CD4-positive, alpha-beta T cell treated with Interleukin-6 at 100 ng/mL for 8 hours (primary cell): Measurements from ENCODE around the gene PHLDA3.

ENCODE experiments used
- DNase-seq: peaks from one replicate; pipeline ENCODE4 v3.0.0-alpha.2; 2020; ENCODE audit warnings: mixed read lengths, low spot score

Gene PHLDA3

DNA sequence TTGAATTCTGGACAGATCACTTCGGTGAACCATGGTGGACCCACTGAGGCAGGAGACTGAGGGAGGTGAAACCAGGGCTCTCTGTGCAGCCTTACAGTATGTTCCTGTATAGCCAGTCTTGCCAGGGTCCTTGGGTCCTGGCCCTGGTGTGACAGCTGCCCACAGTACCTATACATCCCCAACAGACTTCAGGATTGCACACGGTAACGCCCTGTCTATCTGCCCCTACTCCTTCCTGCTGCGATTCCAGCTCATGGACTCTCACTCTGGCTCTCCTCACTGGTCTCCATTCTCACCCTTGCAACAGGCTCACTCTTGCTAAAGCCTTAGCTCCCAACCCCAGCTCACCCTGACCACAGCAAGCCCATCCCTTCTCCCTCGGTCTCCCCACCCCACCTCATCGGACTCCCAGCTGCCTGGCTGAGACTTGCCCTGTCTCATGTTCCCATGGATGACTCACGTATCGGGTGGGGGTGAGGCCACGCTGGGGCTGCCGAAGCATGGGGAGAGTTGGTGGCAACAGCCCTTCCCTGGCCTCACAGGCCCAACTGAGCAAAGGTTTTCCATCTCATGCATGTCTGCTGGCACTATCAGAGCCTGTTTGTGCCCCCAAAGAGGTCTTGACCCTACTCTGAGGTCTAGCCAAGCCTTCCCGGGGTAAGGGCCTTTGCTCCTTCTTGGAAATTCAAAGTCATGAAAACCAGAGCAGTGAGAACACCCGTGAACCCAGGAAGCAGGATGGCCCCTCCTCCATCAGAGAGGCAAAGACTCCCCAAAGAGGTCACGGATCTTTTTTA, 7.1 kb downstream of the PHLDA3 start:
- DNase-seq, result no peak

GRCh38 chr1:201460814-201461644, 8.0 kb downstream of the PHLDA3 start:
- DNase-seq, result no peak

GRCh38 chr1:201459775-201460174, 9.2 kb downstream of the PHLDA3 start:
- no peak for DNase-seq

- DNase-seq, result no peak
Measured at GRCh38 chr1:201459052-201459451, 9.9 kb downstream of the PHLDA3 start.

- DNase-seq, result no peak
Measured at GRCh38 chr1:201457508-201457960, 11.5 kb downstream of the PHLDA3 start.

- DNase-seq, result no peak
Measured at GRCh38 chr1:201456499-201457309, 12.3 kb downstream of the PHLDA3 start.

GRCh38 chr1:201455098-201455497, 13.9 kb downstream of the PHLDA3 start:
- no peak for DNase-seq

DNA sequence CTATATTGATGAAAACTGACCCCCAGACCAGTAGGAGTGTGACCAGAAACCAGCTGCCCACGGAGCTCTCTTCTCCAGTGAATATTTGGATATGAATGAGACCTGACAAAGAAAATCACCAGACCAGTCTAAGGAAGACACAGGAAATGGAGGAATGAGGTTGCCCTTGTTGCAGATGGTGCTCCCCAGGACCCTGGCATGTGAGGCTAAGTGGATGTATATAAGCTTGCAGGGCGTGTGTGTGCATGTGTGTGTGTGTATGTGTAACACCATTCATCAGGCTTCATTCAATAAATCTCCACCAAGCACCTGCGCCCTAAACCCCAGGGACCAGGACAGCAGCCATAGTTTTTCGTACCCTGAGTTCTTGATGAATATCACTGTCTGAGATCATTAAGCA, 14.4 kb downstream of the PHLDA3 start:
- DNase-seq, result no peak

GRCh38 chr1:201452866-201453265, 16.1 kb downstream of the PHLDA3 start:
- no peak for DNase-seq

DNA sequence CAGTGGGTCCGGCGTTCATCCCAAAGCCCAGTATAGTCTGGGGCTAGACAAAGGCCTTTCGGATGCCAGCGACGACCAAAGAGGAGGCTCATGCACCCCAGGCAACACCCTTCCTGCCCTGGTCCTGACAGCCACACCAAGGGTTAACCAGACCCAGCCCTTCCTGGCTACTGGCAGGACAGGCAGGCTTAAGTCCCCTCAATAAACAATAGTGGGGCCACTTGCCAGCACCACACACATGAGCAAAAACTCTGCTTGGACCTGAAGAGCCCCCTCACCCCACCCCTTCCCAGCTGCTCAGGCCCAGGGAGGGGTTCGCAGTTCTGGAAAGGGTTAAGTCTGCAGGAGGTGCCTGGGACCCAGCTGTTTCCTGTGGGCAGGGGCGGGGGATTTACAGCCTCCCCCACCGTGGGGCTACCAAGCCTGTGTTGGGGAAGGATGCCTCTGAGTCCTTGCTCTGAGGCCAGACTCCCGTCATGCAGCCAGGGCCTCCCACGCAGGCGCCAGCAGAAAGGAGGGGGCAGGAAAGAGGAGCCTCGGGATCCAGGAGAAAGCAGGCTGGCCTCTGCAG, 18.2 kb downstream of the PHLDA3 start:
- DNase-seq, result no peak

GRCh38 chr1:201448990-201449389, 20.0 kb downstream of the PHLDA3 start:
- no peak for DNase-seq

DNA sequence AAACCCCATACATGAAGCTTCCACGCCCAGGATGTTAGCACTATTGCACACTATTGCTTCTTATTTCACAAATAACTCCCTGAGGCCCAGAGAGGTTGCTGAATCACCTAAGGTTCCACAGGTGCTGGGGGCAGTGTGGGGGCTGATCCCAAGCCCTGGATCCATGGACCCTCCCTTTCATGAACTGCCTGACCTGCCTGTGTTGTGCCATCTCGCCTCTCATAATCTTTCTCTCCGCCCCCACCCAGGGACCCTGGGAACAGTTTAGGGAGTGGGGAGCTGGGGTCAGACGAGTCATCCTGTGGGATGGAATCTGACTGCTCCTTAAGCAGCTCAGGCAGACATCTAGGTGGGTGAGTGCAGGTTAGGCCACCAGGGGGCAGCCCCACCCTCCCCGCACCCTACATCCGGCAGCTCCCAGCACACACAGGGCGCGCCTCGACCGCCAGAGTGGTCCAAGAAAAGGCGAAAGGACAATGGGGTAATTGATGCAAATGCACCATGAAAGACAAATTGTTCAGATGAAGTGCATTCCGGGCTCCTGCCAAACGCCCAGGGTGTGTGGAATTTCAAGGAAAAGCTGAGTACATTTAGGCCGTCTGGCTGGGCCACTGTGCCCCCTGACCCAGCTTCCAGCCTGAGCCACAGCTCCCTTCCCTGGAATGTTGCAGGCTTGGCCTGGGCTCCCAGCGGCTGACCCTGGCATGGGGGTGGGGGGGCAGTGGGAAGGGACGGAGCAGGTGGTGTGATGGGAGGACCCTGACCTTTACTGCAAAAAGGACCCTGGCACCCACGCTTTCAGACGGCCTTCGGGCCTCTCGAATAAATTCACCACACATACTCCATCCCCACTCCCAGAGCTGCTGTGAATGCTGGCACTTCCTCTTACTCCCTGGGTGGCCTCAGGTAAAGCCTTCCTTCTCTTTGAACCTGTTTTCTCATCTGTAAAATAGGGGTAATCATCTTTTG, 20.8 kb downstream of the PHLDA3 start:
- peak; percentile 52 for DNase-seq

GRCh38 chr1:201445310-201445709, 23.7 kb downstream of the PHLDA3 start:
- DNase-seq, result no peak

DNA sequence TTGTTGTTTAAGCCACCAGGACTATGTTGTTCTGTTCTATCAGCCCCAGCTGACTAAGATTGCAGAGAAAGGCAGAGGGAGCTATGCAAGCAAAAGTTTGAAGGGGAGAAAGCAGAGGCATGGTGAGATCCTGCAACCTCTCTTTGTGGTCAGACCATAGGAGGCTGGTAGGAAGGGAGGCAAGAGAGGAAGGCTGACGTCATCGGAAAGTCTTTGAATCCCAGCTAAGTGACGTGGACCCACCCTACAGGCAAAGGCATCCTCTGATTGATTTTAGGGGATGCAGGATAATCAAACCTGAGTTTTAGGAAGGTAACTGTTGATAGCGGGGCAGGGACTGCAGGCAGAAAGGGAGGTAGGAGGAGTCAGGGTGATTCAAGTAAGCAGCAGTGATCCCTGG, 24.2 kb downstream of the PHLDA3 start:
- no peak for DNase-seq

DNA sequence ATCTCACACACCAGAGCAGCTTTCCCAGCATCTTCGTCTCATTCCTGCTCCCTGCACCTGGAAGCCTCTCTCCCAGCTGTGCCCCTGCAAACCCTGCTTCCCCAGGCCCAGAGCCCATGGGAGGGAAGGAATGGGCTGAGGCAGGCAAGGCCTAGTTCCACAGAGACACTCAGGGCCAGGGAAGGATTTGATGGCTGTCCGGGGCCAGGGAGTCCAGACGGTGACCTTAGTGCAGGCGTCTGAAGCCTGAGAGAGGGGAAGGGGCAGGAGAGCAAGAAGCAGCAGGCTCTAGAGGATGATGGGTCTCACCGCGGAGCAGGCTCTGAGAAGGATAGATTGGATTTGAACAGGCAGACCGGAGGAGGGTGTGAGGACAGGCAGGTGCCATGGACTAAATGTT, 25.2 kb downstream of the PHLDA3 start:
- DNase-seq, result no peak

- DNase-seq, result no peak
Measured at GRCh38 chr1:201436969-201437368, 32.0 kb downstream of the PHLDA3 start.

DNA sequence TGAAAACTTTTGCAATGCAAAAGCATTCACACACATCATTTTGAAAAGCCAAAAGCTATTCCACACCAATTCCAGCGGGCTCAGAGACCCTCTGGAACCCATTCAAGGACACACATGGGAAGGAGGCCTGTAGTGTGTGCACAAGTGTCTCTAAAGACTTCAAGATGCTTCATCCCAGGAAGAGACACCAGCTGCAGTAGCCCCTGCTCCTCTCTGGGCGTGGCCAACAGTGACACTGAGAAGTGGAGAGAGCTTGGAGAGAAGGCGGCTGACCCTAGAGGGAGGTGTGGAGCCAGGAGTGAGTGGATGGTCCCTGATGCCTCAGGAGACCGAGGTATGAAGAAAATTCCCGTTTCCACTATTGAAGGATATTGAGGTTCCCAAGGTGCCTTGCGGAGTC, 32.6 kb downstream of the PHLDA3 start:
- DNase-seq, result no peak

GRCh38 chr1:201434266-201434665, 34.7 kb downstream of the PHLDA3 start:
- no peak for DNase-seq

GRCh38 chr1:201433609-201434008, 35.4 kb downstream of the PHLDA3 start:
- DNase-seq, result no peak

- DNase-seq, result no peak
Measured at GRCh38 chr1:201430776-201431175, 38.2 kb downstream of the PHLDA3 start.
